OCI-LY3 (cell line): Measurements from ENCODE around the gene DTYMK.

Experiments
- H2AFZ ChIP-seq: fragments of 200-600, 300-600 bp; shearing (Covaris generic); 2 replicates; pipeline ENCODE4 v1.6.0; 2014; ENCODE audit warnings: antibody characterized with exemption, low read depth, low read length
- H3K27ac ChIP-seq: fragments of 200-600, 300-600 bp; sonication (generic); 2 replicates; pipeline ENCODE4 v1.5.1; 2014; ENCODE audit warnings: mild to moderate bottlenecking, low read length, moderate library complexity, mixed read lengths
- H3K27me3 ChIP-seq: fragments of 200-600, 300-600 bp; sonication (generic); 2 replicates; pipeline ENCODE4 v1.6.1; 2014; ENCODE audit warnings: low read depth, low read length, mixed read lengths
- H3K36me3 ChIP-seq: fragments of 200-600, 300-600 bp; sonication (generic); replicated peaks from 2 replicates; pipeline ENCODE3; 2014; ENCODE audit warnings: low read depth, low read length, mixed read lengths
- H3K4me1 ChIP-seq: fragments of 300-600, 200-600 bp; sonication (generic); 2 replicates; pipeline ENCODE4 v1.6.1; 2014; ENCODE audit warnings: low read length, mixed read lengths
- H3K4me2 ChIP-seq: fragments of 200-600, 300-600 bp; sonication (generic); 2 replicates; pipeline ENCODE4 v1.6.1; 2014; ENCODE audit warnings: low read length, mixed read lengths
- H3K4me3 ChIP-seq: fragments of 300-600, 200-600 bp; sonication (generic); 2 replicates; pipeline ENCODE4 v1.5.1; 2014; ENCODE audit warnings: antibody characterized with exemption, mild to moderate bottlenecking, low read length, moderate library complexity
- H3K79me2 ChIP-seq: fragments of 300-600, 200-600 bp; shearing (Covaris generic); 2 replicates; pipeline ENCODE4 v1.6.1; 2014; ENCODE audit warnings: mild to moderate bottlenecking, low read length, mixed read lengths
- H3K9ac ChIP-seq: fragments of 300-600, 200-600 bp; shearing (Covaris generic); 2 replicates; pipeline ENCODE4 v1.6.0; 2014; ENCODE audit warnings: mild to moderate bottlenecking, low read length, moderate library complexity
- H3K9me3 ChIP-seq: fragments of 200-600, 300-600 bp; shearing (Covaris generic); 2 replicates; pipeline ENCODE4 v1.6.1; 2014; ENCODE audit warnings: low read length, mixed read lengths; ENCODE audit not compliant: insufficient read depth
- H4K20me1 ChIP-seq: fragments of 200-600, 300-600 bp; sonication (generic); 2 replicates; pipeline ENCODE4 v1.6.1; 2016; ENCODE audit warnings: low read length, mixed read lengths; ENCODE audit not compliant: insufficient read depth
- EZH2phosphoT487 ChIP-seq: fragments of 200-600 bp; shearing (Covaris generic); IDR thresholded peaks from 2 replicates; pipeline ENCODE4 v1.6.1; 2018; ENCODE audit warnings: antibody characterized with exemption, mixed run types, low read depth
- TF ChIP-seq, protein P1 (sequence below): fragments of 200-600, 300-600 bp; sonication (generic); IDR thresholded peaks from 2 replicates; pipeline ENCODE4 v1.5.1; 2014; ENCODE audit warnings: antibody characterized with exemption, low read length, low read depth

Gene DTYMK

GRCh38 chr2:241675885-241676284 lies 10.7 kb downstream of the DTYMK start:
- H2AFZ ChIP-seq: no peak overlapping the region
- no peak overlapping the region for H3K9ac ChIP-seq
- no peaks in the 10 kb centered on the region for H3K79me2 ChIP-seq
- peaks cover 2% of the 10 kb centered on the region for H3K36me3 ChIP-seq
- no peaks in the 10 kb centered on the region for H3K9me3 ChIP-seq
- H4K20me1 ChIP-seq: no peaks in the 10 kb centered on the region
- H3K4me3 ChIP-seq: no peak overlapping the region
- H3K4me2 ChIP-seq: no peak overlapping the region
- no peaks in the 10 kb centered on the region for H3K4me1 ChIP-seq
- H3K27me3 ChIP-seq: no peaks in the 10 kb centered on the region
- H3K27ac ChIP-seq: no peak overlapping the region
- TF ChIP-seq, protein P1, sequence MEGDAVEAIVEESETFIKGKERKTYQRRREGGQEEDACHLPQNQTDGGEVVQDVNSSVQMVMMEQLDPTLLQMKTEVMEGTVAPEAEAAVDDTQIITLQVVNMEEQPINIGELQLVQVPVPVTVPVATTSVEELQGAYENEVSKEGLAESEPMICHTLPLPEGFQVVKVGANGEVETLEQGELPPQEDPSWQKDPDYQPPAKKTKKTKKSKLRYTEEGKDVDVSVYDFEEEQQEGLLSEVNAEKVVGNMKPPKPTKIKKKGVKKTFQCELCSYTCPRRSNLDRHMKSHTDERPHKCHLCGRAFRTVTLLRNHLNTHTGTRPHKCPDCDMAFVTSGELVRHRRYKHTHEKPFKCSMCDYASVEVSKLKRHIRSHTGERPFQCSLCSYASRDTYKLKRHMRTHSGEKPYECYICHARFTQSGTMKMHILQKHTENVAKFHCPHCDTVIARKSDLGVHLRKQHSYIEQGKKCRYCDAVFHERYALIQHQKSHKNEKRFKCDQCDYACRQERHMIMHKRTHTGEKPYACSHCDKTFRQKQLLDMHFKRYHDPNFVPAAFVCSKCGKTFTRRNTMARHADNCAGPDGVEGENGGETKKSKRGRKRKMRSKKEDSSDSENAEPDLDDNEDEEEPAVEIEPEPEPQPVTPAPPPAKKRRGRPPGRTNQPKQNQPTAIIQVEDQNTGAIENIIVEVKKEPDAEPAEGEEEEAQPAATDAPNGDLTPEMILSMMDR: no peak
- TF ChIP-seq EZH2phosphoT487: no peak

GRCh38 chr2:241673797-241674725 lies 12.6 kb downstream of the DTYMK start:
- Histone ChIP-seq H3K4me2 (no peak overlapping the region), H3K27me3 (no peaks in the 10 kb centered on the region), H3K4me1 (no peaks in the 10 kb centered on the region), H4K20me1 (no peaks in the 10 kb centered on the region), H3K9ac (no peak overlapping the region), H3K9me3 (no peaks in the 10 kb centered on the region), H2AFZ (no peak overlapping the region), H3K4me3 (no peak overlapping the region), H3K27ac (no peak overlapping the region), H3K36me3 (no peaks in the 10 kb centered on the region), H3K79me2 (no peaks in the 10 kb centered on the region)
- TF ChIP-seq EZH2phosphoT487: no peak
- TF ChIP-seq, protein P1: no peak

DNA sequence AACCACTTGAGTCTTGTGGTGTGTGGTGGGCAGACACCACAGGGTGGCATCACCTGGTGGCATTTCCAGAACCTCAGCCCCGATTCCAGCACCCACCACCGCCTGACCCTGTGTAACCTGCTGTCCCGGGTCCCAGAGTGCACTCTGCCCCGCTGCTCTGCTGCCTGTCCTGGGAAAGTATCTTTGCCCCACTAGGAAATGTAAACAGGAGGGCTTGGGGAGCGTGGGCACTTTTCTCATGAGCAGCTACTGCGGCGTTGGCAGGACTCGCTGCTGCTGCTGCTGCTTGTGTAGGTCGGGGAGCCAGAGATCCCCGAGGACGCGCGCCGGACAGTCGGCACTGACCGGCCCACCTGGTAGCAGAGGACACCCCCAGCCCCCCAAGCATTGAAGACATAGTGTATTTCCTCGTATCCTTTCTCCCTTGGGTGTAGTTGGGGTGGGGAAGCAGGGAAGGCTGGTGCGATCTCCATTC lies 13.4 kb downstream of the DTYMK start:
- no peak overlapping the region for H3K27ac ChIP-seq
- no peaks in the 10 kb centered on the region for H3K4me1 ChIP-seq
- no peaks in the 10 kb centered on the region for H3K79me2 ChIP-seq
- no peak overlapping the region for H2AFZ ChIP-seq
- no peak overlapping the region for H3K4me3 ChIP-seq
- H3K9me3 ChIP-seq: no peaks in the 10 kb centered on the region
- no peaks in the 10 kb centered on the region for H3K36me3 ChIP-seq
- no peaks in the 10 kb centered on the region for H4K20me1 ChIP-seq
- TF ChIP-seq EZH2phosphoT487: no peak
- TF ChIP-seq, protein P1: no peak
- H3K4me2 ChIP-seq: no peak overlapping the region
- H3K9ac ChIP-seq: no peak overlapping the region
- H3K27me3 ChIP-seq: no peaks in the 10 kb centered on the region
